K562 (cell line): ENCODE measurements around the gene ZNRD2. TPM values are rescaled to one million over a fixed set of nuclear protein-coding genes. Genes with fewer than 3 reads are reported as not detected.

Source experiments
- BMI1 ChIP-seq: fragments of 150-350 bp; IDR thresholded peaks from 2 replicates; pipeline ENCODE4 v1.6.1; 2014; ENCODE audit warnings: low read length
- CCNT2 ChIP-seq: IDR thresholded peaks from 2 replicates; pipeline ENCODE4 v1.6.1; 2011; ENCODE audit warnings: borderline replicate concordance, low read depth, mild to moderate bottlenecking, moderate library complexity, mixed read lengths, low read length; ENCODE audit not compliant: insufficient read length; ENCODE audit errors: extremely low read depth
- HIVEP1 ChIP-seq: fragments of 250-450 bp; sonication (Bioruptor Pico); IDR thresholded peaks from 2 replicates; pipeline ENCODE4 v1.4.0; 2020; ENCODE audit warnings: mild to moderate bottlenecking
- HNRNPLL ChIP-seq: fragments of 200-400 bp; formaldehyde crosslinking; IDR thresholded peaks from 2 replicates; pipeline ENCODE4 v1.6.1; 2017; ENCODE audit warnings: low read length, low read depth, mild to moderate bottlenecking; ENCODE audit not compliant: poor library complexity, severe bottlenecking
- MTF1 ChIP-seq: fragments of 250-450 bp; sonication (Bioruptor Pico); IDR thresholded peaks from 2 replicates; pipeline ENCODE4 v1.9.0; 2021; ENCODE audit warnings: moderate library complexity, mild to moderate bottlenecking, inconsistent platforms, borderline replicate concordance
- NONO ChIP-seq, 2 experiments: fragments of 200-400 bp in 1 of 2; fragments of 450-650 bp in 1 of 2; formaldehyde crosslinking in 1 of 2; IDR thresholded peaks; 2 replicates each; pipeline ENCODE4 v1.6.1; 2017; ENCODE audit warnings: low read depth in 2 of 2, mild to moderate bottlenecking in 2 of 2, moderate library complexity in 2 of 2, low read length in 1 of 2
- PCBP2 ChIP-seq: fragments of 200-400 bp; formaldehyde crosslinking; IDR thresholded peaks from 2 replicates; pipeline ENCODE4 v1.6.1; 2018; ENCODE audit warnings: low read length, low read depth, mild to moderate bottlenecking, moderate library complexity; ENCODE audit not compliant: poor library complexity, severe bottlenecking
- PHF8 ChIP-seq: fragments of 200-600 bp; sonication (generic); IDR thresholded peaks from 2 replicates; pipeline ENCODE4 v1.6.1; 2012; ENCODE audit warnings: mixed run types, mild to moderate bottlenecking, inconsistent platforms, low read length, moderate library complexity, borderline replicate concordance
- RBM22 ChIP-seq: fragments of 200-400 bp; formaldehyde crosslinking; IDR thresholded peaks from 2 replicates; pipeline ENCODE4 v1.6.1; 2018; ENCODE audit warnings: low read length, low read depth; ENCODE audit not compliant: poor library complexity, severe bottlenecking
- TAF1 ChIP-seq: IDR thresholded peaks from 2 replicates; pipeline ENCODE4 v1.6.1; 2011; ENCODE audit warnings: mild to moderate bottlenecking, low read length, moderate library complexity; ENCODE audit not compliant: insufficient read depth, control insufficient read depth, severe bottlenecking; ENCODE audit errors: extremely low read depth
- ZBTB1 ChIP-seq: sonication (generic); formaldehyde crosslinking; IDR thresholded peaks from 2 replicates; pipeline ENCODE4 v1.8.1; 2023; ENCODE audit warnings: missing genetic modification reagents, low read depth, mild to moderate bottlenecking, borderline replicate concordance
- ZNF146 ChIP-seq: IDR thresholded peaks from one replicate; pipeline ENCODE4 v1.6.1; 2018; ENCODE audit warnings: missing compliant biosample characterization; ENCODE audit not compliant: unreplicated experiment
- polyA plus RNA-seq, 8 experiments: library from polyadenylated mRNA; depleted of rRNA in 4 of 8; stranded (reverse) in 5 of 8; unstranded in 3 of 8; fragments of >200 nt; fragmentation: Nextera tagmentation in 2 of 8; fragmentation: Illumina TruSeq in 1 of 8; extraction: Ambion mirVana in 2 of 8; extraction: Trizol in 1 of 8; gene quantifications; 2 replicates each; pipeline versions ENCODE4 v1.2.1 to v1.2.3, GENCODE V29; 2011 to 2014; ENCODE audit warnings: inconsistent platforms in 1 of 8, missing spikeins in 1 of 8
- total RNA-seq, 7 experiments: library from RNA; depleted of rRNA in 6 of 7; stranded (reverse); fragments of >200 nt in 6 of 7; fragmentation: Illumina TruSeq in 2 of 7; extraction: Trizol in 2 of 7; gene quantifications; 2 replicates each; pipeline versions ENCODE4 v1.2.1 to v1.2.3, GENCODE V29; 2011 to 2021; ENCODE audit warnings: low replicate concordance in 1 of 7
- TF ChIP-seq, protein P1 (sequence below): sonication (generic); formaldehyde crosslinking; IDR thresholded peaks from 2 replicates; pipeline ENCODE4 v1.8.1; 2023; ENCODE audit warnings: mild to moderate bottlenecking, missing genetic modification reagents
- TF ChIP-seq, protein P2 (sequence below): fragments of 150-350 bp; conservative IDR thresholded peaks from 2 replicates; pipeline ENCODE4 v1.6.1; 2014; ENCODE audit warnings: low read length
- TF ChIP-seq, protein P3 (sequence below), 2 experiments: IDR thresholded peaks; 2 replicates each; pipeline ENCODE4 v1.6.1; 2011; ENCODE audit warnings: borderline replicate concordance in 1 of 2, control low read depth in 1 of 2, low read depth in 1 of 2, low read length in 1 of 2, mild to moderate bottlenecking in 1 of 2, mixed read lengths in 1 of 2, moderate library complexity in 1 of 2; ENCODE audit not compliant: insufficient read depth in 1 of 2, insufficient read length in 1 of 2, poor library complexity in 1 of 2, severe bottlenecking in 1 of 2; ENCODE audit errors: extremely low read depth in 1 of 2
- TF ChIP-seq, protein P4 (sequence below): fragments of 250-450 bp; sonication (Bioruptor Pico); IDR thresholded peaks from 2 replicates; pipeline ENCODE4 v1.8.0; 2021; ENCODE audit warnings: mild to moderate bottlenecking, moderate library complexity

Gene ZNRD2
- total and polyA plus RNA-seq, 9 of the 15 experiments (the other 6 are each of a cell fraction or from before 2014, with no cell fraction given): 13.4 to 129 (median 60.4) TPM

DNA sequence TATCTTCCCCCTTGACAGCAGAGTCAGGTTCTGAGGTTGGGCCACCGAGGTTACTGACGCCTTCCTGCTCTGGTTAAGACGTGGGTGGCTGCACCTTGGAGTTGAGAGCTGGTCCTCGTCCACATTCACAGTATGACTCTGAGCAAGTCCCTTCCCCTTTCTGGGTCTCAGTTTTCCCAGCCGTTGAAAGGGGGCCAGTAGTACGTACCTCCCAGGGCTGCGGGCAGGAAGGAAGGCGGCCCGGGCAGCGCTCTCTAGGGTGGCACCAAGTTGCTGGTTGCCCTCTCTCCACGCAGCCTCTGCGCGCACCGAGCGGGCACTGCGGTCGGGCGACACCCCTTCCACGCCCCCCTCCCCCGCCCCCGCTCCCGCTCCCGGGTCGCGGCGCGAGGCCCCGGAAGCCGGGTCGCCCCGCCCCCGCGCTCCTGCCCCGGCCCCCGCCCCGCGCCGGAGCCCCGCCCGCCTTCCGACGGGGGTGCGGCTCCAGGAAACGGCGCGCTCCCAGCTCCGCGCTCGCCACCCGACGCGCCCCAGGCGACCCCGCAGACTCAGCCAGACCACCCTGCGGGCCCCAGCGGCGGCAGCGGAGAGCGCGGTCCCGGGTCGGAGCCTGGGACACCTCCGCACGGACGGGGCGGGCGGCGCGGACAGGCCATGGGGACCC is 5.4 kb downstream of the ZNRD2 start, which contains the start of gene EHBP1L1 (continued):
- TF ChIP-seq HNRNPLL: no peak
- TF ChIP-seq, protein P1, sequence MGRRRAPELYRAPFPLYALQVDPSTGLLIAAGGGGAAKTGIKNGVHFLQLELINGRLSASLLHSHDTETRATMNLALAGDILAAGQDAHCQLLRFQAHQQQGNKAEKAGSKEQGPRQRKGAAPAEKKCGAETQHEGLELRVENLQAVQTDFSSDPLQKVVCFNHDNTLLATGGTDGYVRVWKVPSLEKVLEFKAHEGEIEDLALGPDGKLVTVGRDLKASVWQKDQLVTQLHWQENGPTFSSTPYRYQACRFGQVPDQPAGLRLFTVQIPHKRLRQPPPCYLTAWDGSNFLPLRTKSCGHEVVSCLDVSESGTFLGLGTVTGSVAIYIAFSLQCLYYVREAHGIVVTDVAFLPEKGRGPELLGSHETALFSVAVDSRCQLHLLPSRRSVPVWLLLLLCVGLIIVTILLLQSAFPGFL: no peak
- TF ChIP-seq PHF8: peak; percentile 55; the same call in 1 of the 2 replicates
- peak in 1 of 2 experiments; percentile 36; a peak in 1 of 4 replicates for TF ChIP-seq NONO (IDR thresholded peaks at IDR 0.05; ENCODE audit: low read depth in 2 of 2, low read length in 1 of 2)
- TF ChIP-seq, protein P2, sequence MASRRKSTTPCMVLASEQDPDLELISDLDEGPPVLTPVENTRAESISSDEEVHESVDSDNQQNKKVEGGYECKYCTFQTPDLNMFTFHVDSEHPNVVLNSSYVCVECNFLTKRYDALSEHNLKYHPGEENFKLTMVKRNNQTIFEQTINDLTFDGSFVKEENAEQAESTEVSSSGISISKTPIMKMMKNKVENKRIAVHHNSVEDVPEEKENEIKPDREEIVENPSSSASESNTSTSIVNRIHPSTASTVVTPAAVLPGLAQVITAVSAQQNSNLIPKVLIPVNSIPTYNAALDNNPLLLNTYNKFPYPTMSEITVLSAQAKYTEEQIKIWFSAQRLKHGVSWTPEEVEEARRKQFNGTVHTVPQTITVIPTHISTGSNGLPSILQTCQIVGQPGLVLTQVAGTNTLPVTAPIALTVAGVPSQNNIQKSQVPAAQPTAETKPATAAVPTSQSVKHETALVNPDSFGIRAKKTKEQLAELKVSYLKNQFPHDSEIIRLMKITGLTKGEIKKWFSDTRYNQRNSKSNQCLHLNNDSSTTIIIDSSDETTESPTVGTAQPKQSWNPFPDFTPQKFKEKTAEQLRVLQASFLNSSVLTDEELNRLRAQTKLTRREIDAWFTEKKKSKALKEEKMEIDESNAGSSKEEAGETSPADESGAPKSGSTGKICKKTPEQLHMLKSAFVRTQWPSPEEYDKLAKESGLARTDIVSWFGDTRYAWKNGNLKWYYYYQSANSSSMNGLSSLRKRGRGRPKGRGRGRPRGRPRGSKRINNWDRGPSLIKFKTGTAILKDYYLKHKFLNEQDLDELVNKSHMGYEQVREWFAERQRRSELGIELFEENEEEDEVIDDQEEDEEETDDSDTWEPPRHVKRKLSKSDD: no peak
- no peak for TF ChIP-seq PCBP2
- no peak for TF ChIP-seq CCNT2
- TF ChIP-seq, protein P3, sequence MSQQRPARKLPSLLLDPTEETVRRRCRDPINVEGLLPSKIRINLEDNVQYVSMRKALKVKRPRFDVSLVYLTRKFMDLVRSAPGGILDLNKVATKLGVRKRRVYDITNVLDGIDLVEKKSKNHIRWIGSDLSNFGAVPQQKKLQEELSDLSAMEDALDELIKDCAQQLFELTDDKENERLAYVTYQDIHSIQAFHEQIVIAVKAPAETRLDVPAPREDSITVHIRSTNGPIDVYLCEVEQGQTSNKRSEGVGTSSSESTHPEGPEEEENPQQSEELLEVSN (IDR thresholded peaks at IDR 0.05; ENCODE audit: borderline replicate concordance in 1 of 2, extremely low read depth in 1 of 2, insufficient read depth in 1 of 2, insufficient read length in 1 of 2, low read depth in 1 of 2, low read length in 1 of 2, poor library complexity in 1 of 2, severe bottlenecking in 1 of 2): no peak
- no peak for TF ChIP-seq RBM22
- TF ChIP-seq ZBTB1: peak; percentile 37; the same call in 1 of the 2 replicates
- no peak for TF ChIP-seq ZNF146
- TF ChIP-seq, protein P4, sequence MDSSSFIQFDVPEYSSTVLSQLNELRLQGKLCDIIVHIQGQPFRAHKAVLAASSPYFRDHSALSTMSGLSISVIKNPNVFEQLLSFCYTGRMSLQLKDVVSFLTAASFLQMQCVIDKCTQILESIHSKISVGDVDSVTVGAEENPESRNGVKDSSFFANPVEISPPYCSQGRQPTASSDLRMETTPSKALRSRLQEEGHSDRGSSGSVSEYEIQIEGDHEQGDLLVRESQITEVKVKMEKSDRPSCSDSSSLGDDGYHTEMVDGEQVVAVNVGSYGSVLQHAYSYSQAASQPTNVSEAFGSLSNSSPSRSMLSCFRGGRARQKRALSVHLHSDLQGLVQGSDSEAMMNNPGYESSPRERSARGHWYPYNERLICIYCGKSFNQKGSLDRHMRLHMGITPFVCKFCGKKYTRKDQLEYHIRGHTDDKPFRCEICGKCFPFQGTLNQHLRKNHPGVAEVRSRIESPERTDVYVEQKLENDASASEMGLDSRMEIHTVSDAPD (CRISPR knock-in tag): no peak
- no peak for TF ChIP-seq MTF1 (CRISPR knock-in tag)
- peak; percentile 34 for TF ChIP-seq TAF1
- TF ChIP-seq HIVEP1 (CRISPR knock-in tag): no peak
- TF ChIP-seq BMI1: no peak
